ENCODE data around the gene ARL8A.
"Not testable (repeated sequence)": the region's sequence is repeated elsewhere in the genome, so short reads cannot be mapped to it uniquely, and the experiment has no call there.

Gene ARL8A

GRCh38 chr1:202172015-202172355 is 27.4 kb upstream of the ARL8A start:
- DNase-seq: no peak

- DNase-seq: no peak
Observed at GRCh38 chr1:202171292-202172014, 26.9 kb upstream of the ARL8A start.

DNA sequence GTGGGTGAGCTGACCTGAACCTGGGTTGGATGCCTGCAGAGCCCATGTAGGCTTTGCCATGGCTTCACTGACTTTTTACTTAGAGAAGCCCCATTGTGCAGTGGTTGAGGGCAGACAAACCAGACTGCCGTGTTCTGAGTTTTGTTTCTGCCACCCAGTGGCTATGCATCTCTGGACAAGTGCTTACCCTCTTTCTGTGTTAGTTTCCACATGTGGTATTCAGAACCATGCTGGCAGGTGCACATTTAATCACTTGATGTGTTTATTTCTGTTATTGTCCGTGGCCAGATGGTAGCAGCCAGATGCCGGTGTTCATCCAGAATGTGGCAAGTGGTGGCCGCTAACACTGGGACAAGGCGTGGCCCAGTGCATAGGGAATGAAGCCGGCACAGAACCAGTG is 26.2 kb upstream of the ARL8A start:
- no peak for DNase-seq

GRCh38 chr1:202168861-202169260 is 24.3 kb upstream of the ARL8A start:
- no peak for DNase-seq

- DNase-seq: no peak
Observed at GRCh38 chr1:202167708-202168415, 23.3 kb upstream of the ARL8A start.

GRCh38 chr1:202167054-202167453 is 22.5 kb upstream of the ARL8A start:
- DNase-seq: not testable (repeated sequence)

GRCh38 chr1:202165942-202166843 is 21.7 kb upstream of the ARL8A start:
- no peak for DNase-seq

DNA sequence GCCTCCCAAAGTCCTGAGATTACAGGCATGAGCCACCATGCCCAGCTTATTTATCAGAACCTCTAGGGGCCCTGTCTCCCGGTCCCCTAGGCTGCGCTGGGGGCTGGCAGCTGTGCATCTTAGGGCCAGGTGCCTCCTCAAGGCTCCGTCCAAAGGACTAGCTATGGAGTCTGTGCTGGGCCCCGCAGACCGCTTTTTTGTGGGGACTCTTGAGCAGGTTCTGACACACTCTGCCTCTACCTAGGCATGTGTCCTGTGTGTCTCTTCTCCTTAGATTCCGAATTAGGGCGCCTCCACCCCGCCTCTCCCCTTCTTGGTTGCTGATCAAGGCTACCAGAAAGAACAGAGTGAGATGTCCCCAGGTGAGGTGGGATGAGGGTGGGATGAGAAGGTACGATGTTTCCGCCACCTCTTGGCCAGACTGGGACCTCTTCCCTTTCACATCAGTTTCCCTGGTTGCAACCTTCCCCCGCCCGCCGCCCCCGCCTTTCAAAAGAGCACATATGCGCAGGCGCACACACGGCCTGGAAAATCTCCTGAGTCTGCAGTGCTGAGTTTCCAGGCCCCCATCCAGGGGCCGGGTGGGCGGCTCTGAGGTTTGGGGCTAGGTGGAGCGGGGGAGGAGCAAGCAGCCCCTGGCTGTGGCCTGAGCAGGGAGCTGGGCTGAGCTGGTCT is 20.9 kb upstream of the ARL8A start:
- no peak for DNase-seq

- no peak for DNase-seq
Observed at GRCh38 chr1:202164271-202165037, 19.9 kb upstream of the ARL8A start.

GRCh38 chr1:202163281-202164270 is 19.0 kb upstream of the ARL8A start:
- DNase-seq: no peak

GRCh38 chr1:202162418-202163280 is 18.1 kb upstream of the ARL8A start:
- no peak for DNase-seq

GRCh38 chr1:202162047-202162417 is 17.5 kb upstream of the ARL8A start:
- DNase-seq: no peak

DNA sequence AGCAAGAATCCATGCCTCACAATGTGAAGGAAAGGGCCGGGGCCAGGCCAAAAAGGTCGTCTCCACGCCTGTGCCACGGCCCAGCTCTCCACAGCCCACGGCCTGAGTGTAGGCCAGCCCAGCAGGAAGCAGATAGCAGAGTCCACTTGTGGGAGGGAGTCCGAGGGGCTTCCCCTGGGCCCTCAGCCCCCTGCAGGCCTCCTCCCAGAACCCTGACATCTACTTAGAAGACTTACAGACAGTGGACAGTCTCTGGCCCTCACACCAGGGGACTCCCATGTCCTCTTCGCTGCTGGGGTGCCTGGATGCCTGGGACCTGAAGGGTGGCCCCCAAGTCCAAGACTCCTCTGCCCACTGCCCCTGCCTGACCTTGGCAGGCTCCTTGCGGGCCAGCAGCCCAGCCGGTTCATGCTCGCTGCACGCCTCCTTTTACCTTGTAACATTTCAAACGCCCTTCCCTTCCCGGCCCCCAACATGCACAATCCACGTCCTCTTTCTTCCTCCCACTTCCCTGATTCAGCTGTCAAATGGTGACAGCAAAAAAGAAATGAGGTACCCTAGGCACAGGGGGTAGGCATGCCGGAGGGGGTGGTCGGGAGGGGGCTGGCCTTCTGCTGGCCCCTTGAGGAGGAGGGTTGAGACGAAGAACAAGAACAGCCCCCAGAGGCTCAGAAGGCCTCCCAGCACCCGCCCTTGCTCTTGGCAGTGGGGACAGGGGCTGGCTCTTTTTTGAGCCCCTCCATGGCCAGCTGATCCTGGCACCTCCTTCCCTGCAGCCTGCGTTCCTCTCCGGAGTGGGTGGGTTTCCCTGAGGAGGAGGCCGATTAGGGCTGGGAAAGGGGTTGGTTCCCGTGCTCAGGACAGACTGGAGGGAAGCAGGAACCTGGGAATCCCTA is 16.9 kb upstream of the ARL8A start:
- no peak for DNase-seq

DNA sequence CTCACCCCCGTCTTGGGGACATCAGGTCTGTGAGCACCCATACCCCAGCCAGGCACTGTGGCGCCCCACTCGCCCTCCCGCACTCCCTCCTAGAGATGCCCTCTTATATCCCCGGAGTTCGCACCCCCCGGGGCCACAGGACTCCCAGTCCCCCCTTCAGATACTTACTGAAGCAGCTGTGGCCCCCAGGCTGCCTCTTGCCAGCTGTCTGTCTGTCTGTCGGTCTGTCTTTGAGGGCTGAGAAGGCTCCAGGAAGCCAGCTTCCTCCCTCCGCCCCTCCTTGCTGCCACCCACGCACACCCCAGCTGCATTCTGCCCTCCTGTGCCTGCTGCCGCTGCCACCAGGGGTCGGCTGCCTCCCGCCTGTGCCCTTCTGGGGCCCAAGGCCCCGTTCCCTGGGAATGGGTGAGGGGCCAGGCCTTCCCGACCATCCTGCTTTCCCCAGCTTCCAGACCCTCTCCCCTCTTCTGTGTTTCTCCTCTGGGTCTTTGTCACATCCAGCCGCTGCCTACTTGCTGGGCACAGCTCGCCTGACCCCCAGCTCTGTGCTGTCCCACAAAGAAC is 15.9 kb upstream of the ARL8A start, which contains the start of gene PTPN7:
TSS of gene PTPN7 (minus strand) at position 226 of the 564 bp plus-strand sequence. CDS start 1,200 bp downstream, outside the sequence.
- DNase-seq: no peak

GRCh38 chr1:202159534-202160371 is 15.2 kb upstream of the ARL8A start:
- no peak for DNase-seq

DNA sequence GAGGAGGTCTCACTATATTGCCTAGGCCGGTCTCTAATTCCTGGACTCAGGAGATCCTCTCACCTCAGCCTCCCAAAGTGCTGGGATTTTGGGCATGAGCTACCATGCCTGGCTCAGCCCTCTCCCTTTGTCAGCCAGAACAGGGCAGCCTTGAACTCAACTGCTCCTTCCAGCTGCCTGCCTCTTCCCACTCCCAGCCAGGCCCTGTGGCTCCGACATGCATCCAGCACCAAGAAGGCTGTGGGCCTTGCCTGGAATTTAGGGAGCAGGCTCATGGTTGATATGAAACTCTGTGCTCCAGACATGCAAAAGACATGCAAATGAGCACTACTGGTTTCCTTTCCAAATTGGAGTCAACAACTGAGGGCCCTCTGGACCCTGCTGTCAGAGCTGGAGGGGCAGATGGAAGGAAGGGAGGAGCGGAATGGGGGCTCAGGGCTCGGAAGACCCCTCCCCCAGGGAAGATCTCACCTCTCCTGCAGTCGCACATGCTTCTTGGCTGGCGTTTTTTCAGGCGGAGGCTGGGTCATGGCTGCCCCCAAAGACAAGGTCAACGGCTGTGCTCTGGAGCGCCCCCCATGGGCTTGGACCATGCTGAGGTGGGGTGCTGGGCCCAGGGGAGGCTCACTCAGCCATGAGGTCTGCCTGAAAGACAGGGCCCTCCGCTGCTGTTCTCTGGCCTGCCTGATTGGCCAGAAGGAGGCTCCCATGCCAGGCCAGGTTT is 14.4 kb upstream of the ARL8A start:
- DNase-seq: no peak

GRCh38 chr1:202157945-202158344 is 13.4 kb upstream of the ARL8A start:
- no peak for DNase-seq
